HG02571 (cell line): ENCODE results near the gene FOXP1.
"Not testable (repeated sequence)": the region's sequence is repeated elsewhere in the genome, so short reads cannot be mapped to it uniquely, and the experiment has no call there.

Experiments used
- ATAC-seq: cut with Tn5 transposase; IDR thresholded peaks from one replicate; pipeline ENCODE4 v1.9.1; 2021; ENCODE audit warnings: mild to moderate bottlenecking, moderate library complexity; ENCODE audit not compliant: unreplicated experiment

The FOXP1 gene

GRCh38 chr3:71351403-71352149, 232.0 kb downstream of the FOXP1 start:
- no peak for ATAC-seq

- no peak for ATAC-seq
These were observed 232.5 kb downstream of the FOXP1 start for GRCh38 chr3:71350998-71351397.

GRCh38 chr3:71348831-71349230, 234.7 kb downstream of the FOXP1 start:
- no peak for ATAC-seq

GRCh38 chr3:71348001-71348632, 235.4 kb downstream of the FOXP1 start:
- ATAC-seq: no peak

- ATAC-seq: no peak
These were observed 237.5 kb downstream of the FOXP1 start for GRCh38 chr3:71346061-71346460.

- ATAC-seq: no peak
These were observed 238.0 kb downstream of the FOXP1 start for GRCh38 chr3:71345429-71346040.

- ATAC-seq: no peak
These were observed 241.8 kb downstream of the FOXP1 start for GRCh38 chr3:71341721-71342120.

- no peak for ATAC-seq
These were observed 244.5 kb downstream of the FOXP1 start for GRCh38 chr3:71339049-71339448.

- ATAC-seq: no peak
These were observed 250.7 kb downstream of the FOXP1 start for GRCh38 chr3:71332813-71333212.

GRCh38 chr3:71330909-71331308, 252.6 kb downstream of the FOXP1 start:
- no peak for ATAC-seq

- no peak for ATAC-seq
These were observed 253.0 kb downstream of the FOXP1 start for GRCh38 chr3:71330505-71330904.

GRCh38 chr3:71329817-71330216, 253.7 kb downstream of the FOXP1 start:
- ATAC-seq: no peak

- ATAC-seq: no peak
These were observed 254.6 kb downstream of the FOXP1 start for GRCh38 chr3:71328926-71329325.

GRCh38 chr3:71327936-71328335, 255.6 kb downstream of the FOXP1 start:
- ATAC-seq: no peak

GRCh38 chr3:71325715-71326114, 257.8 kb downstream of the FOXP1 start:
- ATAC-seq: no peak

GRCh38 chr3:71324224-71324623, 259.3 kb downstream of the FOXP1 start:
- not testable (repeated sequence) for ATAC-seq

GRCh38 chr3:71323558-71323957, 260.0 kb downstream of the FOXP1 start:
- no peak for ATAC-seq

- no peak for ATAC-seq
These were observed 261.4 kb downstream of the FOXP1 start for GRCh38 chr3:71322154-71322553.

GRCh38 chr3:71319771-71320170, 263.8 kb downstream of the FOXP1 start:
- ATAC-seq: no peak

- ATAC-seq: no peak
These were observed 265.1 kb downstream of the FOXP1 start for GRCh38 chr3:71318458-71318827.

GRCh38 chr3:71317749-71318457, 265.6 kb downstream of the FOXP1 start:
- no peak for ATAC-seq

- no peak for ATAC-seq
These were observed 266.4 kb downstream of the FOXP1 start for GRCh38 chr3:71317140-71317539.
